DND-41 (cell line): ENCODE results near the gene H3-3A.

Source experiments
- ATAC-seq: fragments of 200-7000 bp; cut with Tn5 transposase; 3 replicates; pipeline ENCODE4 v1.9.1; 2021; ENCODE audit warnings: low read depth; ENCODE audit not compliant: insufficient read depth
- DNase-seq: peaks from one replicate; pipeline ENCODE4 v3.0.0-alpha.2; 2020
- H2AFZ ChIP-seq: 2 replicates; pipeline ENCODE4 v1.6.0; 2012; ENCODE audit warnings: low read depth, low read length
- H3K27ac ChIP-seq: 2 replicates; pipeline ENCODE4 v1.5.1; 2012; ENCODE audit warnings: low read length, inconsistent platforms
- H3K27me3 ChIP-seq: fragments of 200-600 bp; sonication (generic); 2 replicates; pipeline ENCODE4 v1.6.0; 2012; ENCODE audit warnings: low read length, mild to moderate bottlenecking, inconsistent platforms; ENCODE audit not compliant: insufficient read depth, poor library complexity
- H3K36me3 ChIP-seq: 2 replicates; pipeline ENCODE4 v1.5.1; 2012; ENCODE audit warnings: low read length, inconsistent platforms; ENCODE audit not compliant: insufficient read depth
- H3K4me1 ChIP-seq: 2 replicates; pipeline ENCODE4 v1.5.1; 2012; ENCODE audit warnings: mild to moderate bottlenecking, low read length; ENCODE audit not compliant: insufficient read depth
- H3K4me2 ChIP-seq: 2 replicates; pipeline ENCODE4 v1.6.0; 2012; ENCODE audit warnings: mild to moderate bottlenecking, moderate library complexity, low read length, inconsistent platforms; ENCODE audit not compliant: insufficient read depth
- H3K4me3 ChIP-seq, 2 experiments: fragments of 200-600 bp in 1 of 2; shearing (Covaris generic) in 1 of 2; 2 replicates each; pipeline ENCODE4 v1.5.1; 2012 to 2016; ENCODE audit warnings: inconsistent platforms in 2 of 2, low read length in 2 of 2, mild to moderate bottlenecking in 2 of 2, low read depth in 1 of 2, moderate library complexity in 1 of 2
- H3K79me2 ChIP-seq: 2 replicates; pipeline ENCODE4 v1.6.0; 2012; ENCODE audit warnings: low read length, inconsistent platforms; ENCODE audit not compliant: insufficient read depth
- H3K9ac ChIP-seq: 2 replicates; pipeline ENCODE4 v1.6.0; 2012; ENCODE audit warnings: low read depth, mild to moderate bottlenecking, inconsistent platforms, low read length, moderate library complexity
- H3K9me3 ChIP-seq: 2 replicates; pipeline ENCODE4 v1.5.1; 2012; ENCODE audit warnings: low read length, moderate library complexity, mild to moderate bottlenecking, inconsistent platforms; ENCODE audit not compliant: insufficient read depth, severe bottlenecking
- H4K20me1 ChIP-seq: 2 replicates; pipeline ENCODE4 v1.6.0; 2012; ENCODE audit warnings: low read length; ENCODE audit not compliant: insufficient read depth
- CTCF ChIP-seq: IDR thresholded peaks from 2 replicates; pipeline ENCODE4 v1.5.1; 2012; ENCODE audit warnings: borderline replicate concordance, low read length, moderate library complexity, mild to moderate bottlenecking; ENCODE audit not compliant: poor library complexity, severe bottlenecking; ENCODE audit errors: extremely low read depth
- EZH2 ChIP-seq: IDR thresholded peaks from 3 replicates; pipeline ENCODE4 v1.6.1; 2012; ENCODE audit warnings: borderline replicate concordance, low read depth, mild to moderate bottlenecking, moderate library complexity, low read length, inconsistent platforms; ENCODE audit not compliant: severe bottlenecking

The H3-3A gene

DNA sequence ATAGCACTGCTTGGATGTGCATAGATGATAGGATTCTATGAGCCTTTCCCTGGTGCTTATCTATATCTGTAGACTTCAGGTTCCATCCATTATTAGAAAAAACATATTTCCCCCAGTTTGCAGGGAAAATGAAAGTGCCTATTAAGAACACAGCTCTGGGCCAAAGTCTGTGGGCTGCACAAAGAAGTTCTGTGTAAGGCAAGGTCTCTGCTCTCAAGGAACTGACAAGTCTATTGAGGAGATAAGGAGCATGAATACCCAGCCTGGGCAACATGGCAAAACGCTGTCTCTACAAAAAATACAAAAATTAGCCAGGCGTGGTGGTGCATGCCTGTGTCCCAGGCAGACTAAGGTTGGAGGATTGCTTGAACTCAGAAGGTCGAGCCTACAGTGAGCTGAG lies 41.1 kb upstream of the H3-3A start:
- ATAC-seq: no peak
- Histone ChIP-seq H3K27ac (no peak overlapping the region), H3K9me3 (no peaks in the 10 kb centered on the region), H2AFZ (no peak overlapping the region), H3K27me3 (no peaks in the 10 kb centered on the region), H3K79me2 (no peaks in the 10 kb centered on the region), H3K4me3 (no peak overlapping the region), H3K36me3 (no peaks in the 10 kb centered on the region), H4K20me1 (no peaks in the 10 kb centered on the region), H3K4me1 (no peaks in the 10 kb centered on the region), H3K4me2 (no peak overlapping the region), H3K9ac (no peak overlapping the region)
- TF ChIP-seq CTCF (no peak), EZH2 (no peak)
- no peak for DNase-seq

DNA sequence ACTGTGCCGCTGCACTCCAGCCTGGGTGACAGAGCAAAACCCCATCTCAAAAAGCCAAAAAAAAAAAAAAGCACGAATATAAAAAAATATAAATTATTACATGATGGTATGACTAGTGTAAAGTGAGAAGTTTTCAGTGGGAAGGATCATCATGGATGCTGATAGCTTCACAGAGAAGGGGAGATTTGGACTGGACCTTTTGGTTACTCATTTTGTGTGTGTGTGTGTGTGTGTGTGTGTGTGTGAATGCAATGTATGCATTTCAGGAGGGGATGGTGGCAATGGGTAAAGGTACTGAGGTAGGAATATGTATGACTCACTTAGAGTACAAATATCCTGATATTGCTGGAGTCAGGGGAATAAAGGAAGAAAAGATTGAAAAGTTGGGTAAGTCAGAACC lies 40.7 kb upstream of the H3-3A start:
- Histone ChIP-seq H4K20me1 (no peaks in the 10 kb centered on the region), H3K27me3 (no peaks in the 10 kb centered on the region), H3K4me1 (no peaks in the 10 kb centered on the region), H3K27ac (no peak overlapping the region), H3K36me3 (no peaks in the 10 kb centered on the region), H3K79me2 (no peaks in the 10 kb centered on the region), H2AFZ (no peak overlapping the region), H3K4me2 (no peak overlapping the region), H3K9me3 (no peaks in the 10 kb centered on the region), H3K4me3 (no peak overlapping the region), H3K9ac (no peak overlapping the region)
- no peak for TF ChIP-seq EZH2
- TF ChIP-seq CTCF: no peak
- DNase-seq: no peak
- no peak for ATAC-seq

GRCh38 chr1:226023735-226024134 lies 38.8 kb upstream of the H3-3A start:
- Histone ChIP-seq H2AFZ (no peak overlapping the region), H3K27ac (no peak overlapping the region), H4K20me1 (no peaks in the 10 kb centered on the region), H3K4me2 (no peak overlapping the region), H3K9me3 (no peaks in the 10 kb centered on the region), H3K36me3 (no peaks in the 10 kb centered on the region), H3K79me2 (no peaks in the 10 kb centered on the region), H3K27me3 (no peaks in the 10 kb centered on the region), H3K9ac (no peak overlapping the region), H3K4me3 (no peak overlapping the region), H3K4me1 (no peaks in the 10 kb centered on the region)
- TF ChIP-seq EZH2 (no peak), CTCF (no peak)
- DNase-seq (no peak), ATAC-seq (no peak)

DNA sequence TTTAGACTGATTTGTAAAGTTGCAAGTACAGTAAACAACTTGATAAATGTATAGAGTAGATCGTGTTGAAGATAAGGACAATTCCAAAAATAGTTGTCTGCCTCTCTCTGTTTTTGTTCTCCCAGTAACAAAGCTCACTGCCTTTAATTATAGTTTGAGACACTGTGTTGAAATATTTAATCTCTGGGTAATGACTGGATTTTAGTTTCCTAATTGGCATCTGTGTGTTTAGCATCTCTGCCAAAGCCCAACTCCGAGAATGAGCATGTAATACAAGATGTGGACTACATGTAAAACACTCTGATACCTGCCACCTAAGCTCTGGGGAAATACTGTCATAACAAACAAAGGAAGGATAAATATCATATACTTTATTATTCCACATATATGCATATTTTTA lies 35.7 kb upstream of the H3-3A start:
- no peak for TF ChIP-seq EZH2
- TF ChIP-seq CTCF: no peak
- H3K79me2 ChIP-seq: no peaks in the 10 kb centered on the region

More for the DNA sequence above, 35.7 kb upstream of the H3-3A start:
- ATAC-seq (no peak), DNase-seq (no peak)
- no peak overlapping the region for H3K27ac ChIP-seq
- H3K4me3 ChIP-seq: no peak overlapping the region
- H3K27me3 ChIP-seq: no peaks in the 10 kb centered on the region
- H2AFZ ChIP-seq: no peak overlapping the region
- no peaks in the 10 kb centered on the region for H3K4me1 ChIP-seq
- no peaks in the 10 kb centered on the region for H3K9me3 ChIP-seq
- H3K9ac ChIP-seq: no peak overlapping the region
- H3K4me2 ChIP-seq: no peak overlapping the region
- H3K36me3 ChIP-seq: no peaks in the 10 kb centered on the region
- no peaks in the 10 kb centered on the region for H4K20me1 ChIP-seq
